Skeletal muscle tissue (tissue), 4 donors: Measurements from ENCODE around the gene FAM193A. TPM values are rescaled to one million over a fixed set of nuclear protein-coding genes. Genes with fewer than 3 reads are reported as not detected.
A peak's percentile ranks its signal among the peaks of the same experiment; 100 is the strongest.

Experiments used
- H3K27ac ChIP-seq: one replicate; pipeline ENCODE4 v1.7.0; 2013; ENCODE audit warnings: mild to moderate bottlenecking, low read depth, low read length, inconsistent platforms
- H3K27me3 ChIP-seq, 3 donors: one replicate each; pipeline ENCODE4 v1.7.0; 2013; ENCODE audit warnings: low read length in 3 of 3; ENCODE audit not compliant: control insufficient read depth in 3 of 3, insufficient read depth in 3 of 3
- H3K36me3 ChIP-seq, 3 donors: one replicate each; pipeline ENCODE4 v1.7.0; 2013; ENCODE audit warnings: low read length in 3 of 3; ENCODE audit not compliant: control insufficient read depth in 3 of 3, insufficient read depth in 3 of 3
- H3K4me1 ChIP-seq, 3 donors: one replicate each; pipeline ENCODE4 v1.7.0; 2013; ENCODE audit warnings: low read length in 3 of 3, mild to moderate bottlenecking in 3 of 3; ENCODE audit not compliant: control insufficient read depth in 3 of 3, insufficient read depth in 3 of 3
- H3K4me3 ChIP-seq, 3 donors: one replicate each; pipeline ENCODE4 v1.7.0; 2013; ENCODE audit warnings: low read length in 3 of 3
- H3K9ac ChIP-seq, 3 donors: one replicate each; pipeline ENCODE4 v1.7.0; 2013; ENCODE audit warnings: low read length in 3 of 3, mild to moderate bottlenecking in 3 of 3, moderate library complexity in 2 of 3, low read depth in 1 of 3
- H3K9me3 ChIP-seq, 3 donors: one replicate each; pipeline ENCODE4 v1.7.0; 2013; ENCODE audit warnings: low read length in 3 of 3; ENCODE audit not compliant: control insufficient read depth in 3 of 3
- total RNA-seq: library from RNA; depleted of rRNA; stranded (reverse); fragments of >200 nt; gene quantifications from one replicate; pipeline ENCODE4 v1.2.3, GENCODE V29; 2014
- donor health status: Osteomylitis.

The FAM193A gene, protein sequence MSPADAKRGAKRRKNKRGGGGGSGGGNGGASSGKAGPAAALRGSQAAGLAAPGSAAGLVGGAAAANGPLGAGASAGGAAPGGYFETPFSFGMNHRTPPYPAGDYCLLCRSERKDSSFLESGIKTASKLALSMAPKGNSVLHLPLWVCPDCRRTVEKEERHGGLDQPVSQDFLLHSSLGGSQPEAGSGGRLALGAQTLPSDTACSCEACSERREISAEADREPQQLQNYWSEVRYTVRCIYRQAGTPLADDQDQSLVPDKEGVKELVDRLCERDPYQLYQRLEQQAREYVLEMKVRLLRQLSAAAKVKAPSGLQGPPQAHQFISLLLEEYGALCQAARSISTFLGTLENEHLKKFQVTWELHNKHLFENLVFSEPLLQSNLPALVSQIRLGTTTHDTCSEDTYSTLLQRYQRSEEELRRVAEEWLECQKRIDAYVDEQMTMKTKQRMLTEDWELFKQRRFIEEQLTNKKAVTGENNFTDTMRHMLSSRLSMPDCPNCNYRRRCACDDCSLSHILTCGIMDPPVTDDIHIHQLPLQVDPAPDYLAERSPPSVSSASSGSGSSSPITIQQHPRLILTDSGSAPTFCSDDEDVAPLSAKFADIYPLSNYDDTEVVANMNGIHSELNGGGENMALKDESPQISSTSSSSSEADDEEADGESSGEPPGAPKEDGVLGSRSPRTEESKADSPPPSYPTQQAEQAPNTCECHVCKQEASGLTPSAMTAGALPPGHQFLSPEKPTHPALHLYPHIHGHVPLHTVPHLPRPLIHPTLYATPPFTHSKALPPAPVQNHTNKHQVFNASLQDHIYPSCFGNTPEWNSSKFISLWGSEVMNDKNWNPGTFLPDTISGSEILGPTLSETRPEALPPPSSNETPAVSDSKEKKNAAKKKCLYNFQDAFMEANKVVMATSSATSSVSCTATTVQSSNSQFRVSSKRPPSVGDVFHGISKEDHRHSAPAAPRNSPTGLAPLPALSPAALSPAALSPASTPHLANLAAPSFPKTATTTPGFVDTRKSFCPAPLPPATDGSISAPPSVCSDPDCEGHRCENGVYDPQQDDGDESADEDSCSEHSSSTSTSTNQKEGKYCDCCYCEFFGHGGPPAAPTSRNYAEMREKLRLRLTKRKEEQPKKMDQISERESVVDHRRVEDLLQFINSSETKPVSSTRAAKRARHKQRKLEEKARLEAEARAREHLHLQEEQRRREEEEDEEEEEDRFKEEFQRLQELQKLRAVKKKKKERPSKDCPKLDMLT (N-terminal part only)
- total RNA-seq, result 10.4 TPM

- Histone ChIP-seq H3K9ac (peak within 1 kb of the TSS; percentile 91 to 94 (median 93)), H3K36me3 (no peaks in the 10 kb centered on the region), H3K4me1 (peaks cover 19 to 32% (median 20%) of the 10 kb centered on the region in 3 donors), H3K27me3 (no peaks in the 10 kb centered on the region), H3K9me3 (no peaks in the 10 kb centered on the region), H3K27ac (peak within 1 kb of the TSS; percentile 96), H3K4me3 (peak within 1 kb of the TSS; percentile 78 to 91 (median 89))
Measured at GRCh38 chr4:2536193-2537010, at the start of gene FAM193A. TSS of gene FAM193A (plus strand) at chr4:2536647. CDS start at chr4:2536916, 269 bp downstream.

DNA sequence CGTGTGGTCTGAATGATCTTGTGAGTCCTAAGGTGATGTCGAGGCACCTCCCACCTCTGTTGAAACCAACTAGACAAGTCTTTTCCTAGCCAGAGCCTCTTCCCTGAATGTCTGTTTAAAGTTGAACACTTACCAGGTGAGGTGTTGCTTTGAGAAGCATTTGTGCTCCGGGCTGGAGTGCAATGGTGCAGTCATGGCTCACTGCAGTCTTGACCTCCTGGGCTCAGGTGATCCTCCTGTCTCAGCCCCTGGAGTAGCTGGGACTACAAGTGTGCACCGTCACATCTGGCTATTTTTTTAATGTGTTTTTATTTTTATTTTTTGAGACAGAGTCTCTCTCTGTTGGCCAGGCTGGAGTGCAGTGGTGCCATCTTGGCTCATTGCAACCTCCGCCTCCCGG lies 49.5 kb upstream of the FAM193A start:
- Histone ChIP-seq H3K27ac (no peak overlapping the region), H3K36me3 (peaks cover 10 to 18% (median 17%) of the 10 kb centered on the region in 3 donors), H3K9me3 (no peaks in the 10 kb centered on the region), H3K27me3 (no peaks in the 10 kb centered on the region), H3K9ac (no peak overlapping the region), H3K4me1 (peaks cover 34 to 56% (median 38%) of the 10 kb centered on the region in 3 donors), H3K4me3 (no peak overlapping the region)

- Histone ChIP-seq H3K27me3 (no peaks in the 10 kb centered on the region), H3K4me1 (peaks cover 27 to 49% (median 32%) of the 10 kb centered on the region in 3 donors), H3K27ac (no peak overlapping the region), H3K36me3 (peaks cover 12 to 21% (median 19%) of the 10 kb centered on the region in 3 donors), H3K4me3 (no peak overlapping the region), H3K9me3 (no peaks in the 10 kb centered on the region), H3K9ac (no peak overlapping the region)
Measured at GRCh38 chr4:2487632-2488031, 48.8 kb upstream of the FAM193A start.

- no peaks in the 10 kb centered on the region for H3K27me3 ChIP-seq
- peaks cover 15 to 28% (median 24%) of the 10 kb centered on the region in 3 donors for H3K36me3 ChIP-seq
- peaks cover 17 to 45% (median 22%) of the 10 kb centered on the region in 3 donors for H3K4me1 ChIP-seq
- H3K27ac ChIP-seq, result no peak overlapping the region
- no peak overlapping the region for H3K4me3 ChIP-seq
- no peak overlapping the region for H3K9ac ChIP-seq
- no peaks in the 10 kb centered on the region for H3K9me3 ChIP-seq
Measured at GRCh38 chr4:2489081-2489805, 47.2 kb upstream of the FAM193A start.

DNA sequence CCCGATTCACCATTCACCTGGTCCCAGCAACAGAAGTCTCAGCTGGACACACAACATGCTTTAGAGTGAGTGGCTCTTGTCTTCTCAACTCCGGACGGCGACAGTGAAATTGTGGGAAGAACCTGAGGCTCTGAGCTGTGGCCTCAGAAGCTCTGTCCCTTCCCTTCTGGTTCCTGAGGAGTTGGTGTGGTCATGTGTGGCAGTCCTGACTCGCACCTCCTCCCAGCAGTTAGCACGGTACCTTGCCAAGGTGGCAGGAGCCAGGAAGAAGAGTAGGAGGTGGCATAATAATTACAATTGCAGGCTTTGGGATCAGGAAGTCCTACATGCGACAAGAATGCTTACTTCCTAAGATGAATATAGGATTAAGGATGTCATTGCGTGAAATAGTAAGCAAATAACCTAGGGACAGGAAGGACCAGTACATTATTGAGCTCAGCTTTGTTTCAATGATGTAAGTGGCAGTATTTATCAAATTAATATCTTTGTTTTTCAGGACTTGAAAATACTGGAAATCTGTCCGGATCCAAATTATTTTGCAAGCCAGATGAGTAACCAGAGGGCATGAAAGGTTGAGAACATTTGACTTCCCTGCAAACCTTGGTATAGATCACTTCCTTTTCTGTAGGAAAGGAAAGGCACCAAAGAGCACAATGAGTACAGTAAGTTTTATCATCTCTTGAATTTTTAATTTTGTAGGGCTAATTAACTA lies 46.5 kb upstream of the FAM193A start:
- H3K27ac ChIP-seq, result no peak overlapping the region
- H3K27me3 ChIP-seq, result no peaks in the 10 kb centered on the region
- H3K9ac ChIP-seq, result no peak overlapping the region
- H3K36me3 ChIP-seq, result peaks cover 15 to 28% (median 24%) of the 10 kb centered on the region in 3 donors
- peaks cover 9 to 41% (median 15%) of the 10 kb centered on the region in 3 donors for H3K4me1 ChIP-seq
- H3K9me3 ChIP-seq, result no peaks in the 10 kb centered on the region
- no peak overlapping the region for H3K4me3 ChIP-seq

DNA sequence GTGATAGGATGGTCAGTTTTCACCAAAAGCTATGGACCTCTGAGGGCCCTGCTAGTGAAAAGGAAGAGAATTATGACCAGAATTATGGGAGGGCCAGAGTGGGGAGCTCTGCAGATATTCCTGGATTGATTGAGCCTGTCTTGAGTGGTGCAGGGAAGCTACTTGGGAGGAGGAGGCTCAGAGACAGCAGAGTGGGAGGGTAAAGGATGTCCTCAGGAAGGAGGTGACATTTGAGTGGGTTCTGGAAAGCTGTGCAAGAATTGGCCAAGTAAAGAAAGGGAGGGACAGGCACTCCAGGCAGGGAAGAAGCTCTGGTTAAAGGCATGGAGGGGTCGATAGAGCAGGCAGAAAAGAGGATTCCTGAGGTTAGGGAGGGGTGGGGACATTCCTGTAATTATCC lies 43.5 kb upstream of the FAM193A start:
- H3K4me3 ChIP-seq, result no peak overlapping the region
- H3K36me3 ChIP-seq, result peaks cover 24 to 38% (median 27%) of the 10 kb centered on the region in 3 donors
- H3K27me3 ChIP-seq, result no peaks in the 10 kb centered on the region
- H3K9ac ChIP-seq, result no peak overlapping the region
- H3K9me3 ChIP-seq, result no peaks in the 10 kb centered on the region
- peak overlapping the region; percentile 7 for H3K27ac ChIP-seq
- H3K4me1 ChIP-seq, result peaks cover 0 to 19% (median 3%) of the 10 kb centered on the region in 3 donors

- Histone ChIP-seq H3K27me3 (no peaks in the 10 kb centered on the region), H3K9me3 (no peaks in the 10 kb centered on the region), H3K36me3 (peaks cover 21 to 32% (median 26%) of the 10 kb centered on the region in 3 donors), H3K27ac (no peak overlapping the region), H3K4me3 (no peak overlapping the region), H3K4me1 (peaks cover 0 to 9% (median 3%) of the 10 kb centered on the region in 3 donors), H3K9ac (no peak overlapping the region)
Measured at GRCh38 chr4:2494992-2495391, 41.5 kb upstream of the FAM193A start.

DNA sequence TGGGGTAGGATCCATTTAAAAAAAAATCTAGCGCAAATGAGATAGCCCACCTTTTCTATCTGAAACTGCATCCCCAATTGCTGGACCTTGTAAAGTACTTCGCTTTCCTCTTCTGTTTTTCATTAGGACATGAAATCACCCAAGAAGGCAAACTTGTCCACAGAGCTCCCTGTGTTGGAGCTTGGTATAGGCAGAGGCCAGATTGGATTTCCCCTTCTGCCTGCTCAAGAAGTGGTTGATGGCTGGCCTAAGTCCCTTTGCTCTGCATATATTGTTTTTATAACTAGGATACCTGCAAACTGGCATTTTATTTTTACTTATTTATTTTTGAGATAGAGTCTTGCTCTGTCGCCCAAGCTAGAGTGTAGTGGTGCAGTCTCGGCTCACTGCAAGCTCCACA lies 39.1 kb upstream of the FAM193A start:
- H3K36me3 ChIP-seq, result peaks cover 26 to 38% (median 34%) of the 10 kb centered on the region in 3 donors
- no peak overlapping the region for H3K9ac ChIP-seq
- no peak overlapping the region for H3K27ac ChIP-seq
- no peak overlapping the region for H3K4me3 ChIP-seq
- no peaks in the 10 kb centered on the region for H3K9me3 ChIP-seq
- H3K4me1 ChIP-seq, result peaks cover 4 to 15% (median 6%) of the 10 kb centered on the region in 3 donors
- H3K27me3 ChIP-seq, result no peaks in the 10 kb centered on the region
